ENCODE measurements around the gene CACNA2D3.

The CACNA2D3 gene

DNA sequence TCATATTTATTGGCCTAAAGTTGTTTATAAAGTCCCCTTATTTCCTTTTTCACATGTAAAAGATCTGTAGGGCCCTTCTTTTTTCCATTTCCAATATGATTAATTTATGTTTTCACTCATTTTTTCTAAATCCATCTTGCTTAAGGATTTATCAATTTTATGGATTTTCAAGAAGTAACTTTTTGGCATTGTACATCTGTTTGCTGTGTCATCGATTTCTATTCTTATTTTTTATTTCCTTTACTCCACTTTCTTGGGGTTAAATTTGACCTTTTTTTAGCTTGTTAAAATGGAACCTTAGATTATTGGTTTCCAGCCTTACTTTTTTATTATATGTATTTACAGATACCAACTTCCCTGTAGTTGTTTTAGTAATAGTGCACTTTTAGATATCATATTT is 597.6 kb downstream of the CACNA2D3 start:
- DNase-seq (ENCODE audit: low read depth), result no peak

GRCh38 chr3:54720604-54721003 is 598.3 kb downstream of the CACNA2D3 start:
- no peak for DNase-seq (ENCODE audit: low read depth)
- H3K4me3 ChIP-seq (ENCODE audit: low read depth, low read length), result no peak overlapping the region
- TF ChIP-seq, protein P1, sequence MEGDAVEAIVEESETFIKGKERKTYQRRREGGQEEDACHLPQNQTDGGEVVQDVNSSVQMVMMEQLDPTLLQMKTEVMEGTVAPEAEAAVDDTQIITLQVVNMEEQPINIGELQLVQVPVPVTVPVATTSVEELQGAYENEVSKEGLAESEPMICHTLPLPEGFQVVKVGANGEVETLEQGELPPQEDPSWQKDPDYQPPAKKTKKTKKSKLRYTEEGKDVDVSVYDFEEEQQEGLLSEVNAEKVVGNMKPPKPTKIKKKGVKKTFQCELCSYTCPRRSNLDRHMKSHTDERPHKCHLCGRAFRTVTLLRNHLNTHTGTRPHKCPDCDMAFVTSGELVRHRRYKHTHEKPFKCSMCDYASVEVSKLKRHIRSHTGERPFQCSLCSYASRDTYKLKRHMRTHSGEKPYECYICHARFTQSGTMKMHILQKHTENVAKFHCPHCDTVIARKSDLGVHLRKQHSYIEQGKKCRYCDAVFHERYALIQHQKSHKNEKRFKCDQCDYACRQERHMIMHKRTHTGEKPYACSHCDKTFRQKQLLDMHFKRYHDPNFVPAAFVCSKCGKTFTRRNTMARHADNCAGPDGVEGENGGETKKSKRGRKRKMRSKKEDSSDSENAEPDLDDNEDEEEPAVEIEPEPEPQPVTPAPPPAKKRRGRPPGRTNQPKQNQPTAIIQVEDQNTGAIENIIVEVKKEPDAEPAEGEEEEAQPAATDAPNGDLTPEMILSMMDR (IDR thresholded peaks at IDR 0.05; ENCODE audit: insufficient read depth, low read depth, low read length, missing control alignments), result no peak

More for the DNA sequence above, 597.6 kb downstream of the CACNA2D3 start:
- H3K4me3 ChIP-seq (ENCODE audit: low read depth, low read length), result no peak overlapping the region
- TF ChIP-seq, protein P1 (IDR thresholded peaks at IDR 0.05; ENCODE audit: insufficient read depth, low read depth, low read length, missing control alignments), result no peak

DNA sequence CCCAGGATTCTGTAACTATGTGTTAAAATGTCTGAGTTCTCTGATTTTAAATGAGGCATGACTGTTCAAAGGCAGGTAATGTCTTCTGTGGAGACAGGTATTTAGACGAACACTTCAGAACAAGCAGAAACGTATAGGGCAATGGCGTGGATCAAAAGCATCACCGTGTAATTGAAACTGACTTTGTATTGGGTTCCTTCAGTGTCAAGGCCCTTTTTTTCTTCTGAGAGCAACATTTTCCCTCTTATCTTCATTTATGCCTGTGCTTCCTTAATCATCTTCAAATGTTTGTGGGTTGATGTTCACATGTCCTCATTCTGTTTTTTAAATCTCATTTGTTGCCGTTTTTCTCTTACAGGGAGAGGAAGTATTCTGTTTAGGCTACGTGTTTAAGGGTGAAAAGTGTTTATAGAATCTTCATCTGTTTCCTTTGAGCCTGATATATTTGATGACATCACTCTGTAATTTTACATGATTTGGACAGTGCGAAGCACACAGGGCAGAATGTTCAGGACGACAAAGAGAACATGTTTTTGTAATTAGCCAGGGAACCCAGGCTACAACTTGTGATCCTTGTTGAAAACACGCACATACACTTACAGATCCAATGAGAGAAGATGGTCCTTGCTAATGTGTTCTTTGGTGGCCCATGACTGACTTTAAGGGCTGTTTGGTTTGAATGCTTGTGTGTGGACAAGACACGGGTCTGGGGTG is 609.5 kb downstream of the CACNA2D3 start:
- H3K4me3 ChIP-seq (ENCODE audit: low read depth, low read length), result no peak overlapping the region
- DNase-seq (ENCODE audit: low read depth), result no peak
- TF ChIP-seq, protein P1 (IDR thresholded peaks at IDR 0.05; ENCODE audit: insufficient read depth, low read depth, low read length, missing control alignments), result no peak

DNA sequence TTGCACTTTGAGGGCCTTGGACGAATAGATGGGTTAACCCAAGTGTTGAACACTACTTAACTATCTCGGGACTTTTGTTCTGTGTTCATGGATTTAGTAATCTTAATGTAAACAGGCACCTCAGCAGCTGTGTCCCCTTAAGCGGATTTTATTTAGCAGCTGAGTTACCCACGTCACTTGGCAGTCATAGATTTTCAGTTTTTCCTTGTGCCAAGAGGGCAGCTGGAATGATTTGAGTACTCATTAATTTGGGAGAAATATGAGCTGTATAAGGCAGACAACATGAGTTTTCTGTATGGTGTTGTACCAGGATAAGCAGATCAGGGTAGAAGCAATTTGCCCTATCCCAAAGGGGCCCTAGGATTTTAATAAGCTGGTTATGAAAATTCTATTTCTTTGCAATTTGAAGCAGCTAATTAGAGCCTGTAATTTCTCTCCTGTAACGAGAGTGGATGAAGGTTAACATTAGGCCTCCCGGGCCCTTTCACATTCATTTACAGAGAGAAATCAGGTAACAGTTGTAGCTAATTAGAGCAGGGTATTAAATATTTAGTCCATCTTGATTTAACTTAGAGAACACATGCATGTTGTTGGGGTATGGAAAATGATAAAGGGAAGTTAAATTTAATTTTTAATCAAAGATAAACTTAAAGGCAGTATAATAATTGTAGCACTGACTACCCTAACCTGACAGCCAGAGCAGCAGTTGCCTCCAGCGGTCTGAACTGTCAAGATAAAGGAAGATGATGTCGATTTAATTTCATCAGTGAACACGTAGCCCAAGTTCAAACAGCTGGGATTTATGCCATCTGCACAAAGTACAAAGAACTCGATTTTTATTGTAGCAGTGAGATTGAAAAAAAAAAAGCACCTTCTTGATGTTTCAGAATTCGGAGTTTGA is 611.0 kb downstream of the CACNA2D3 start:
- no peak for DNase-seq (ENCODE audit: low read depth)
- TF ChIP-seq, protein P1 (IDR thresholded peaks at IDR 0.05; ENCODE audit: insufficient read depth, low read depth, low read length, missing control alignments), result no peak
- no peak overlapping the region for H3K4me3 ChIP-seq (ENCODE audit: low read depth, low read length)

DNA sequence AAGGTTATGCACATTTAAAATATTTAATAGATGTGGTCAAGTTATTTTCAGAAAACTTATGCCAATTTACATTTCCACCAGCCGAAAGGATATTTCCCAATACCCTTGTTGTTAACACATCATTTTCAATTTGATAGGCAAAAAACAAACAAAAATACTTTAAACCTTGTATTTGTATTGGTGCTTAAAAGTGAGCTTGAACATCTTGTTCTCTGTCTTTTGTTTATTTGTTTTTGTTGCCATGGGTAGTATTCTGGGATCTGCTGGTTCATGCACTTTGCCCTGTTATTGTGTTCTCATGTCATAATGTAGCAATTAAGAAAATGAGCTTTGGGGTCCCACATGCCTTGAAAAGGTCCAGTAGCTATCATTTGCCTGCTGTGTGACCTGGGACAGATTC is 614.1 kb downstream of the CACNA2D3 start:
- TF ChIP-seq, protein P1 (IDR thresholded peaks at IDR 0.05; ENCODE audit: insufficient read depth, low read depth, low read length, missing control alignments), result no peak
- no peak overlapping the region for H3K4me3 ChIP-seq (ENCODE audit: low read depth, low read length)
- DNase-seq (ENCODE audit: low read depth), result no peak

GRCh38 chr3:54743755-54744154 is 621.4 kb downstream of the CACNA2D3 start:
- no peak overlapping the region for H3K4me3 ChIP-seq (ENCODE audit: low read depth, low read length)
- TF ChIP-seq, protein P1 (IDR thresholded peaks at IDR 0.05; ENCODE audit: insufficient read depth, low read depth, low read length, missing control alignments), result no peak
- DNase-seq (ENCODE audit: low read depth), result no peak
